ENCODE measurements around the gene ALS2CL. TPM values are rescaled to one million over a fixed set of nuclear protein-coding genes. Genes with fewer than 3 reads are reported as not detected.
A peak's percentile ranks its signal among the peaks of the same experiment; 100 is the strongest.

ALS2CL gene
- total and polyA plus RNA-seq, 8 donors, result 7.8 to 61.1 (median 14.2) TPM

GRCh38 chr3:46701181-46701939 lies 7.9 kb upstream of the ALS2CL start, which contains the start of gene TMIE:
TMIE (plus strand) TSS chr3:46701392; CDS start chr3:46701488, 96 bp downstream.
- intact Hi-C loops (cut with DNase I), result loop anchor here in 2 of 3 donors (10.0 kb wide), 2 partner anchors 203 to 283 kb away; no protein-coding TSS in a partner anchor
- FAIRE-seq (no peak), DNase-seq (peak in 1 of 6 donors; percentile 60), ATAC-seq (peak in 1 of 4 donors; percentile 12)
- H3K27me3 ChIP-seq, result no peaks in the 10 kb centered on the region
- TF ChIP-seq CTCF (IDR thresholded peaks at IDR 0.05), result no peak
- 6 to 9% methylated on average over 26 to 51 of the region's 51 CpGs for WGBS, 2 donors
- peaks cover 0 to 11% (median 0%) of the 10 kb centered on the region in 3 donors for H3K4me1 ChIP-seq
- H3K36me3 ChIP-seq, result no peaks in the 10 kb centered on the region
- peak within 1 kb of the TSS in 2 of 4 donors; percentile 17 to 25 for H3K4me3 ChIP-seq
- H3K9me3 ChIP-seq, result no peaks in the 10 kb centered on the region
- no peak within 1 kb of the TSS for H3K27ac ChIP-seq

- Histone ChIP-seq H3K9me3 (no peaks in the 10 kb centered on the region), H3K4me1 (peaks cover 0 to 14% (median 0%) of the 10 kb centered on the region in 3 donors), H3K4me3 (peak overlapping the region in 1 of 4 donors; percentile 25), H3K27ac (no peak overlapping the region), H3K36me3 (no peaks in the 10 kb centered on the region), H3K27me3 (no peaks in the 10 kb centered on the region)
- ATAC-seq, result peak in 2 of 4 donors; percentile 32 to 43
- 25 to 33% methylated on average over 4 of the region's 4 CpGs for WGBS, 2 donors
- no peak for TF ChIP-seq CTCF (IDR thresholded peaks at IDR 0.05)
- DNase-seq, result peak in 4 of 6 donors; percentile 39 to 81 (median 56)
- intact Hi-C loops (cut with DNase I), result loop anchor here in 2 of 3 donors (10.0 kb wide), 2 partner anchors 204 to 284 kb away; no protein-coding TSS in a partner anchor
- FAIRE-seq, result no peak
These were observed 7.3 kb upstream of the ALS2CL start for GRCh38 chr3:46700772-46701171.

GRCh38 chr3:46699676-46700523 lies 6.4 kb upstream of the ALS2CL start:
- peak in 3 of 4 donors; percentile 21 to 43 (median 42) for ATAC-seq
- peaks cover 0 to 14% (median 0%) of the 10 kb centered on the region in 3 donors for H3K4me1 ChIP-seq

More at GRCh38 chr3:46699676-46700523, 6.4 kb upstream of the ALS2CL start:
- no peak overlapping the region for H3K27ac ChIP-seq
- FAIRE-seq (no peak), DNase-seq (peak in 1 of 6 donors; percentile 66)
- 75 to 88% methylated on average over 8 of the region's 8 CpGs for WGBS, 2 donors
- intact Hi-C loops (cut with DNase I), result loop anchor here in 2 of 3 donors (10.0 kb wide), 2 partner anchors 205 to 285 kb away; no protein-coding TSS in a partner anchor
- TF ChIP-seq CTCF (IDR thresholded peaks at IDR 0.05), result no peak
- H3K9me3 ChIP-seq, result no peaks in the 10 kb centered on the region
- no peak overlapping the region for H3K4me3 ChIP-seq
- H3K36me3 ChIP-seq, result no peaks in the 10 kb centered on the region
- no peaks in the 10 kb centered on the region for H3K27me3 ChIP-seq

All from pancreas (tissue), 10 donors.